Measurements from ENCODE around the gene TMEM97.

The TMEM97 gene

GRCh38 chr17:28368915-28369683 is 50.1 kb downstream of the TMEM97 start:
- TF ChIP-seq CEBPB (IDR thresholded peaks at IDR 0.05) (no peak), ZBTB7A (IDR thresholded peaks at IDR 0.05; ENCODE audit: low read depth) (no peak), TCF12 (IDR thresholded peaks at IDR 0.05; ENCODE audit: low read depth) (no peak), NFIC (IDR thresholded peaks at IDR 0.05) (no peak), TEAD4 (IDR thresholded peaks at IDR 0.05) (no peak), RAD21 (IDR thresholded peaks at IDR 0.05; ENCODE audit: low read depth) (no peak)

- no peak for TF ChIP-seq TCF12 (IDR thresholded peaks at IDR 0.05; ENCODE audit: low read depth)
- no peak for TF ChIP-seq EGR1 (IDR thresholded peaks at IDR 0.05)
- no peak for TF ChIP-seq CREB1 (IDR thresholded peaks at IDR 0.05; ENCODE audit: low read depth)
- no peak for TF ChIP-seq ZBTB7A (IDR thresholded peaks at IDR 0.05; ENCODE audit: low read depth)
- TF ChIP-seq TAF1 (IDR thresholded peaks at IDR 0.05; ENCODE audit: low read depth): no peak
- no peak for TF ChIP-seq RAD21 (IDR thresholded peaks at IDR 0.05; ENCODE audit: low read depth)
- no peak for TF ChIP-seq NFIC (IDR thresholded peaks at IDR 0.05)
- TF ChIP-seq USF1 (IDR thresholded peaks at IDR 0.05): no peak
- TF ChIP-seq TEAD4 (IDR thresholded peaks at IDR 0.05): no peak
- no peak for TF ChIP-seq YY1 (IDR thresholded peaks at IDR 0.05; ENCODE audit: low read depth)
- TF ChIP-seq CEBPB (IDR thresholded peaks at IDR 0.05): no peak
- no peak for TF ChIP-seq EP300 (IDR thresholded peaks at IDR 0.05; ENCODE audit: borderline replicate concordance)
Measured at GRCh38 chr17:28369684-28370034, 50.7 kb downstream of the TMEM97 start.

- no peak for TF ChIP-seq TEAD4 (IDR thresholded peaks at IDR 0.05)
- TF ChIP-seq FOXM1 (IDR thresholded peaks at IDR 0.05; ENCODE audit: borderline replicate concordance, low read depth): no peak
- no peak for TF ChIP-seq CEBPB (IDR thresholded peaks at IDR 0.05)
- no peak for TF ChIP-seq USF1 (IDR thresholded peaks at IDR 0.05)
- no peak for TF ChIP-seq EP300 (IDR thresholded peaks at IDR 0.05; ENCODE audit: borderline replicate concordance)
- no peak for TF ChIP-seq MAX (IDR thresholded peaks at IDR 0.05)
- no peak for TF ChIP-seq REST (IDR thresholded peaks at IDR 0.05; ENCODE audit: low read depth)
- TF ChIP-seq EGR1 (IDR thresholded peaks at IDR 0.05): no peak
- TF ChIP-seq RAD21 (IDR thresholded peaks at IDR 0.05; ENCODE audit: low read depth): no peak
- no peak for TF ChIP-seq CREB1 (IDR thresholded peaks at IDR 0.05; ENCODE audit: low read depth)
- TF ChIP-seq TCF12 (IDR thresholded peaks at IDR 0.05; ENCODE audit: low read depth): no peak
- TF ChIP-seq ZBTB7A (IDR thresholded peaks at IDR 0.05; ENCODE audit: low read depth): no peak
- no peak for TF ChIP-seq TAF1 (IDR thresholded peaks at IDR 0.05; ENCODE audit: low read depth)
- TF ChIP-seq NFIC (IDR thresholded peaks at IDR 0.05): no peak
- TF ChIP-seq YY1 (IDR thresholded peaks at IDR 0.05; ENCODE audit: low read depth): no peak
Measured at GRCh38 chr17:28370035-28370743, 51.2 kb downstream of the TMEM97 start, which contains the start of gene VTN. VTN (minus strand) TSS chr17:28370307; CDS start chr17:28370203, 104 bp downstream.

- no peak for TF ChIP-seq CREB1 (IDR thresholded peaks at IDR 0.05; ENCODE audit: low read depth)
- TF ChIP-seq REST (IDR thresholded peaks at IDR 0.05; ENCODE audit: low read depth): no peak
Measured at GRCh38 chr17:28370744-28371103, 51.7 kb downstream of the TMEM97 start.

- no peak for TF ChIP-seq NFIC (IDR thresholded peaks at IDR 0.05)
- peak; percentile 96 for TF ChIP-seq USF1 (IDR thresholded peaks at IDR 0.05)
- TF ChIP-seq RAD21 (IDR thresholded peaks at IDR 0.05; ENCODE audit: low read depth): no peak
- TF ChIP-seq TCF12 (IDR thresholded peaks at IDR 0.05; ENCODE audit: low read depth): no peak
- TF ChIP-seq ZBTB7A (IDR thresholded peaks at IDR 0.05; ENCODE audit: low read depth): 0 out of 2 replicates have a peak, but pooled peaks have one; percentile 45
- TF ChIP-seq MAX (IDR thresholded peaks at IDR 0.05): 0 out of 2 replicates have a peak, but pooled peaks have one; percentile 27
- no peak for TF ChIP-seq CREB1 (IDR thresholded peaks at IDR 0.05; ENCODE audit: low read depth)
- no peak for TF ChIP-seq EGR1 (IDR thresholded peaks at IDR 0.05)
Measured at GRCh38 chr17:28371245-28372202, 52.5 kb downstream of the TMEM97 start, which contains the start of gene SARM1. SARM1 (plus strand) TSS chr17:28371694; CDS start chr17:28372033, 339 bp downstream.

All from Ishikawa (cell line).